OCI-LY7 (cell line): Measurements from ENCODE around the gene KAZALD1.

Experiments used
- EZH2phosphoT487 ChIP-seq: fragments of 200-600 bp; sonication (generic); IDR thresholded peaks from 2 replicates; pipeline ENCODE4 v1.6.1; 2018; ENCODE audit warnings: low read depth, borderline replicate concordance, mild to moderate bottlenecking, mixed run types, antibody characterized with exemption, low read length, moderate library complexity, mixed read lengths
- TF ChIP-seq, protein P1 (sequence below): fragments of 200-600 bp; sonication (generic); conservative IDR thresholded peaks from 2 replicates; pipeline ENCODE4 v1.5.1; 2014; ENCODE audit warnings: mild to moderate bottlenecking, antibody characterized with exemption, low read length, moderate library complexity, mixed read lengths

DNA sequence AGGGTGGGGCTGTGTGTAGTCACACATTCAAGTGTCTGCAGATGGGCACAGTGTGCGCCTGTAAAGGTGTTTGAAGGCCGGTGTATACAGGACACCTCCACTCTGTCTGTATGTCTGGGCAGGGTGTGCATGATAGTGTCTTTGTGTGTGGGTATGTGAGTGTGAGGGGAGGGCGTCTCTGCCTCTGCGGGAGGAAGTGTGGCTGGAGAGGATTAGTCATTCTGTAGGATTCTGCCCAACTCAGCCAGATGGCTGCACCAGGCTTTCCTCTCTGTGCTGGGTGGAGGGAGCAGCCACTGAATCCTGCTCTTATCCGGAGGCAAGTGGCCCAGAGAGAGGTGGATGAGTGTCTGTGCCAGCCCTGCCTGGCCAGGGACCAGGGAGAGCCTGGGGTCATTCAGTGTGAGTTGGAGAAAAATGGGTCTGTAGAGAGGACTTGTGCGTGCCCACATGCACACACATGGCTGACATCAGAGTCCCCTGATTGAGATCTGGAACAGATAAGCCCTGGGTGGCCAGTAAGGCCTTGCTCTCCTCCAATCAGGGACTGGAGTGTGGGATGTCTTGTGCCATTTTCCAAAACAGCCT lies 29.1 kb upstream of the KAZALD1 start:
- TF ChIP-seq EZH2phosphoT487: no peak
- TF ChIP-seq, protein P1, sequence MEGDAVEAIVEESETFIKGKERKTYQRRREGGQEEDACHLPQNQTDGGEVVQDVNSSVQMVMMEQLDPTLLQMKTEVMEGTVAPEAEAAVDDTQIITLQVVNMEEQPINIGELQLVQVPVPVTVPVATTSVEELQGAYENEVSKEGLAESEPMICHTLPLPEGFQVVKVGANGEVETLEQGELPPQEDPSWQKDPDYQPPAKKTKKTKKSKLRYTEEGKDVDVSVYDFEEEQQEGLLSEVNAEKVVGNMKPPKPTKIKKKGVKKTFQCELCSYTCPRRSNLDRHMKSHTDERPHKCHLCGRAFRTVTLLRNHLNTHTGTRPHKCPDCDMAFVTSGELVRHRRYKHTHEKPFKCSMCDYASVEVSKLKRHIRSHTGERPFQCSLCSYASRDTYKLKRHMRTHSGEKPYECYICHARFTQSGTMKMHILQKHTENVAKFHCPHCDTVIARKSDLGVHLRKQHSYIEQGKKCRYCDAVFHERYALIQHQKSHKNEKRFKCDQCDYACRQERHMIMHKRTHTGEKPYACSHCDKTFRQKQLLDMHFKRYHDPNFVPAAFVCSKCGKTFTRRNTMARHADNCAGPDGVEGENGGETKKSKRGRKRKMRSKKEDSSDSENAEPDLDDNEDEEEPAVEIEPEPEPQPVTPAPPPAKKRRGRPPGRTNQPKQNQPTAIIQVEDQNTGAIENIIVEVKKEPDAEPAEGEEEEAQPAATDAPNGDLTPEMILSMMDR: no peak
